Measurements from ENCODE around the gene OR4N2.
A peak's percentile ranks its signal among the peaks of the same experiment; 100 is the strongest.
"Not testable (repeated sequence)": the region's sequence is repeated elsewhere in the genome, so short reads cannot be mapped to it uniquely, and the experiment has no call there.

The OR4N2 gene, protein sequence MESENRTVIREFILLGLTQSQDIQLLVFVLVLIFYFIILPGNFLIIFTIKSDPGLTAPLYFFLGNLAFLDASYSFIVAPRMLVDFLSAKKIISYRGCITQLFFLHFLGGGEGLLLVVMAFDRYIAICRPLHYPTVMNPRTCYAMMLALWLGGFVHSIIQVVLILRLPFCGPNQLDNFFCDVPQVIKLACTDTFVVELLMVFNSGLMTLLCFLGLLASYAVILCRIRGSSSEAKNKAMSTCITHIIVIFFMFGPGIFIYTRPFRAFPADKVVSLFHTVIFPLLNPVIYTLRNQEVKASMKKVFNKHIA

DNA sequence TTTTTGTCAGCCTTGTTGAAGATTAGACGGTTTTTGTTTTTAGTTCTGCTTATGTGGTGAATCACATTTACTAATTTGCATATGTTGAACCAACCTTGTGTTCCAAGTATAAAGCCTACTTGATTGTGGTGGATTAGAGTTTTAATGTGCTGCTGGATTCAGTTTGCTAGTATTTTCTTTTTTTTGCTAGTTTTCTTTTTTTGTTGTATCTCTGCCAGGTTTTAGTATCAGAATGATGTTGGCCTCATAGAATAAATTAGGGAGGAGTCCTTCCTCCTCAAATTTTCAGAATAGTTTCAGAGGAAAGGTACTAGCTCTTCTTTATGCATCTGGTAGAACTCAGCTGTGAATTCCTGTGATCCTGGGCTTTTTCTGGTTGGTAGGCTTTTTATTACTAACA, at the start of gene OR4N2:
Gene OR4N2 (plus strand): TSS at position 301 of the 400 bp plus-strand sequence. CDS start 23,679 bp downstream, outside the sequence.
- H3K27me3 Mint-ChIP-seq; DNase-seq (ENCODE audit: low spot score in 2 of 2); H3K9me3 Mint-ChIP-seq; H3K36me3 Mint-ChIP-seq (ENCODE audit: insufficient read depth); H3K27ac Mint-ChIP-seq (ENCODE audit: low read depth); ATAC-seq (replicated peaks; ENCODE audit: extremely low read depth, poor library complexity, severe bottlenecking); H3K4me1 Mint-ChIP-seq; H3K4me3 Mint-ChIP-seq: not testable (repeated sequence)

DNA sequence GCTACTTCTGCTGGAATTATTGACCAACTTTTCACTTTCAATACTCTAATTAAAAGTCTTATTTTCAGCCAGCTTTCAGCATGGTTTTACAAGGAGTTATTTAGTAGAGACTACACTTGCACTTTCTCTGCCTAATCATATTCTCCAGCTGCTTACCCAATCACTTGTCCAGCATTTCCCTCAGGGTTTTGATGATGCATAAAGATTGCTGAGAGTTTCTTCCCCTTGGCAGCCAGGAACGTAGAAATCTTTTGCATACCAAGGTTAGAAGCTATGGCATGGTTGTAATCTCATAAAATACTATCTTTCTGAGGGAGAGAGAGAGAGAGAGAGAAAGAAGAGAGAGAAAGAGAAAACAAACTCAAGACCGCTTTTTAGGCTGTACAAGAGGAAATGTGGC, 49.4 kb upstream of the OR4N2 start:
- ATAC-seq (replicated peaks; ENCODE audit: extremely low read depth, poor library complexity, severe bottlenecking) (no peak), DNase-seq (ENCODE audit: low spot score in 2 of 2) (no peak)
- Mint-ChIP-seq H3K4me3 (no peak overlapping the region), H3K36me3 (ENCODE audit: insufficient read depth) (peaks cover 2% of the 10 kb centered on the region), H3K27ac (ENCODE audit: low read depth) (no peak overlapping the region), H3K4me1 (no peaks in the 10 kb centered on the region), H3K27me3 (no peaks in the 10 kb centered on the region), H3K9me3 (peaks cover 6% of the 10 kb centered on the region)

DNA sequence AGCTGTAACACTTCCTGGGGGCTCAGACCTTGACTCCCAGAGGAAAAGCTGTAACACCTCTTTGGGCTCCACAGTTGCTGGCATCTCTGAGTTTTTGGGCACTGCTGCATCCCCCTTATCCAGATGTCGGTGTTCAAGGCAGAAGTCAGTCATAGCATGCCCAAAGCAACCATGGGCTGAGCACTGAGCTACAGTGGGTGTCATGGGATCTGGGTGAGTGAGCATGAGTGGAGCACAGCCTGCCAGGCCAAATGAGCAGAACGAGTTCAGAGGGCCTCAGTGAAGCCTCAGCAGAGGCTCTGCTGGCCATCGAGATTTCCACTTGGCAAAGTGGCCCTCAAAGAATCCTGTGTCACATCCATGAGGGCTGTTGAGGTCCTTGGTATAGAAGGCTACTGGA, 32.1 kb upstream of the OR4N2 start:
- H3K27ac Mint-ChIP-seq (ENCODE audit: low read depth); DNase-seq (ENCODE audit: low spot score in 2 of 2); H3K36me3 Mint-ChIP-seq (ENCODE audit: insufficient read depth); H3K4me1 Mint-ChIP-seq; H3K27me3 Mint-ChIP-seq; H3K4me3 Mint-ChIP-seq; ATAC-seq (replicated peaks; ENCODE audit: extremely low read depth, poor library complexity, severe bottlenecking): not testable (repeated sequence)
- H3K9me3 Mint-ChIP-seq: peaks cover 26% of the 10 kb centered on the region

DNA sequence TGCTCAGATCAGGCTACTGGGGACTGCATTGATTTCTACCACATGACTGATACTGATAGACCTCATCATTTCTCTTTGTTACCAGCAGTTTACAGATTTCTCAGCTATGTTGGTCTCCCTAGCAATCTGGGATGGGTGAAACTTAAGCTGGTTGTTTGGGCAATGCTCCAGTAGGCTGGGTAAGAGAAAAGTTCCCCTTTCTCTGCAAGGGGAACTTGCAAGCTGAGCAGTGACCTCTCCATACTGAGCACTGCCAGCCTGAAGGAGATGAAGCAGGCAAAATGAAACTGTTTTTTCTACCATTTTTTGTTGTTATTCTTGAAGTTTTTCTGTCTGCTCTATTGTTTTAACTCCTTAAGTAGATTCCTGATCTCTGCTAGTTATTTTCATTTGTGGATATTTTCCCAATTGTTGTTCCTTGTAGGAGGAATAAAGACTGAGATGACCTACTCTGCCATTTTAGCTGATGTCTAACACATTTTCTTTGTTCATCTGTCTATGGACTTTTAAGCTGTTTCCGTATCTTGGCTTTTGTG, 31.6 kb upstream of the OR4N2 start:
- peak; percentile 12 for ATAC-seq (replicated peaks; ENCODE audit: extremely low read depth, poor library complexity, severe bottlenecking)

DNA sequence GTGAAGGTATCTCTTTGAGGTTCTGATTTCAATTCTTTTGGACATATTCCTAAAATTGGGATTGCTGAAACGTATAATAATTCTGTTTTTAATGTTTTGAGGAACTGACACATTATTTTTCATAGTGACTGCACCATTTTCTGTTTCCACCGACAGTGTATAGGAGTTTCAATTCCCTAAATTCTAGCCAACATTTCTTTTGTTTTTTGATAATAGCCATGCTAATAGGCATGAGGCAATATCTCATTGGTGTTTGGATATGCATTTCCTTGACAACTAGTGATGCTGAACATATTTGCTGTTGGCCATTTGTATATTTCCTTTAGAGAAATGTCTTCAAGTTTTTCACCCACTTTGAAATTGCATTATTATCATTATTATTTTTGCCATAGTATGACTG, 31.1 kb upstream of the OR4N2 start:
- H3K27ac Mint-ChIP-seq (ENCODE audit: low read depth); DNase-seq (ENCODE audit: low spot score in 2 of 2); H3K27me3 Mint-ChIP-seq; H3K4me1 Mint-ChIP-seq; H3K36me3 Mint-ChIP-seq (ENCODE audit: insufficient read depth); H3K4me3 Mint-ChIP-seq; ATAC-seq (replicated peaks; ENCODE audit: extremely low read depth, poor library complexity, severe bottlenecking): not testable (repeated sequence)
- H3K9me3 Mint-ChIP-seq: peaks cover 26% of the 10 kb centered on the region

More for the DNA sequence above, 31.6 kb upstream of the OR4N2 start:
- Mint-ChIP-seq H3K4me1 (no peaks in the 10 kb centered on the region), H3K27me3 (no peaks in the 10 kb centered on the region), H3K27ac (ENCODE audit: low read depth) (no peak overlapping the region), H3K4me3 (no peak overlapping the region), H3K9me3 (peaks cover 26% of the 10 kb centered on the region), H3K36me3 (ENCODE audit: insufficient read depth) (peaks cover 1% of the 10 kb centered on the region)
- DNase-seq (ENCODE audit: low spot score in 2 of 2): no peak

DNA sequence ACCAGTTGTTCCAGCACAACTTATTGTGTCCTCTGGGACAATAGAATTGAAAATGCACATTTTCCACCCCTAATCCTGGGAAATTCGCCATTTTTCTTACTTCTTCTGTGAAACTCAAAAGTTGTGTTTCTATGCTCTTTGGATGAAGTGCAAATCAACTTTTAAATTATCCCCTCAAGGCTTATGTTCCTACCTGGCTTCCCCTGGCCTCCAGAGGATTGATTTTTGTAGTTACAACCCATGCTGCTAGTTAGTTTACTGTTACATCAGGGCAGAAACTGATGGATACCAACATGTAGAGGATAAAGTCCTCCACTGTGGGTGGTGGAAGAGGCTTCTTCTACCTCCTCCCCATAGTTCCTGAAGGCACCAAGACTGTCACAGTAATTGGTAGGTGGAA, 30.4 kb upstream of the OR4N2 start, which contains the start of gene OR4M1:
Gene OR4M1 (plus strand): TSS at position 301 of the 400 bp plus-strand sequence. CDS start 6,819 bp downstream, outside the sequence.
- not testable (repeated sequence) for H3K36me3 Mint-ChIP-seq (ENCODE audit: insufficient read depth); H3K4me1 Mint-ChIP-seq; H3K27me3 Mint-ChIP-seq; ATAC-seq (replicated peaks; ENCODE audit: extremely low read depth, poor library complexity, severe bottlenecking); DNase-seq (ENCODE audit: low spot score in 2 of 2); H3K4me3 Mint-ChIP-seq; H3K27ac Mint-ChIP-seq (ENCODE audit: low read depth)
- peaks cover 26% of the 10 kb centered on the region for H3K9me3 Mint-ChIP-seq

DNA sequence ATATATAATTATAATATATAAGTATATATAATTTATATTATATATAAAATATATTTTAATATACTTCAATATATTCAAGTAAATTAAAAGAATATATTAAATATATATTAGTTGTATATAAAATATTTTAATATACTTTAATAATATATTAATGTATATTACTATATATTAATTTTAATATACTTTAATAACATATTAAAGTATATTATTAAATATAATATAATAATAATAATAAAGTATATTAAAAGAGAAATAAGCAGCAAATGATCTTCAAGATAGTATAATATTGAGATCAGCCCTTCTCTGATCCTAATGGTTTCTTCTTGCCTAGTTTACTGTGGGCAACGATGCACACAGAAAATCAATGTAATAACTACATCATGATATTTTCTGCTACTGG, 28.0 kb upstream of the OR4N2 start:
- Mint-ChIP-seq H3K27me3 (no peaks in the 10 kb centered on the region), H3K4me3 (no peak overlapping the region), H3K36me3 (ENCODE audit: insufficient read depth) (peaks cover 1% of the 10 kb centered on the region), H3K9me3 (peaks cover 29% of the 10 kb centered on the region), H3K4me1 (no peaks in the 10 kb centered on the region), H3K27ac (ENCODE audit: low read depth) (no peak overlapping the region)
- ATAC-seq (replicated peaks; ENCODE audit: extremely low read depth, poor library complexity, severe bottlenecking) (no peak), DNase-seq (ENCODE audit: low spot score in 2 of 2) (no peak)

DNA sequence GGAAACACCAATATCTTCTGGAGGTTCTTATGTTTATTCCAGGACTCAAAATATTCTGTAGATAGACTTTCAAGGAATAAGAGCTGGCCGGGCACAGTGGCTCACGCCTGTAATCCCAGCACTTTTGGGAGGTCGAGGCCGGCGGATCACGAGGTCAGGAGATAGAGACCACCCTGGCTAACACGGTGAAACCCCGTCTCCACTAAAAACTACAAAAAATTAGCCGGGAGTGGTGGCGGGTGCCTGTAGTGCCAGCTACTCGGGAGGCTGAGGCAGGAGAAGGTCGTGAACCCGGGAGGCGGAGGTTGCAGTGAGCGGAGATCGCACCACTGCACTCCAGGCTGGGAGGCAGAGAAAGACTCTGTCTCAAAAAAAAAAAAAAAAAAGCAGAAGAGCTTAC, 17.7 kb upstream of the OR4N2 start:
- DNase-seq (ENCODE audit: low spot score in 2 of 2); H3K9me3 Mint-ChIP-seq; H3K36me3 Mint-ChIP-seq (ENCODE audit: insufficient read depth); H3K27me3 Mint-ChIP-seq; H3K4me3 Mint-ChIP-seq; ATAC-seq (replicated peaks; ENCODE audit: extremely low read depth, poor library complexity, severe bottlenecking); H3K4me1 Mint-ChIP-seq; H3K27ac Mint-ChIP-seq (ENCODE audit: low read depth): not testable (repeated sequence)

DNA sequence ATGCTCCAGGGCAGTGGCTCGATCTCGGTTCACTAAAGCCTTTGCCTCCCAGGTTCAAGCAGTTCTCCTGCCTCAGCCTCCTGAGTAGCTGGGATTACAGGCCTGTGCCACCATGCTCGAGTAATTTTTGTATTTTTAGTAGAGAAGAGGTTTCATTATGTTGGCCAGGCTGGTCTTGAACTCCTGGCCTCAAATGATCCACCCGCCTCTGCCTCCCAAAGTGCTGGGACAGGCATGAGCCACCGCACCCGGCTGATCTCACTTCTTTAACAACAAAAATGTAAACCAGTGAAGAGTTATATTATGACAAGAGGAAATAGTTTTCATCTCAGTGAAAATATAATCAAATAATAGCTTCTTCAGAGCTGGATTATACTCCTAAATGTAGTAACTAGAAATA, 16.3 kb upstream of the OR4N2 start:
- not testable (repeated sequence) for H3K9me3 Mint-ChIP-seq; H3K27me3 Mint-ChIP-seq; H3K36me3 Mint-ChIP-seq (ENCODE audit: insufficient read depth); ATAC-seq (replicated peaks; ENCODE audit: extremely low read depth, poor library complexity, severe bottlenecking); H3K4me3 Mint-ChIP-seq; DNase-seq (ENCODE audit: low spot score in 2 of 2); H3K27ac Mint-ChIP-seq (ENCODE audit: low read depth); H3K4me1 Mint-ChIP-seq

DNA sequence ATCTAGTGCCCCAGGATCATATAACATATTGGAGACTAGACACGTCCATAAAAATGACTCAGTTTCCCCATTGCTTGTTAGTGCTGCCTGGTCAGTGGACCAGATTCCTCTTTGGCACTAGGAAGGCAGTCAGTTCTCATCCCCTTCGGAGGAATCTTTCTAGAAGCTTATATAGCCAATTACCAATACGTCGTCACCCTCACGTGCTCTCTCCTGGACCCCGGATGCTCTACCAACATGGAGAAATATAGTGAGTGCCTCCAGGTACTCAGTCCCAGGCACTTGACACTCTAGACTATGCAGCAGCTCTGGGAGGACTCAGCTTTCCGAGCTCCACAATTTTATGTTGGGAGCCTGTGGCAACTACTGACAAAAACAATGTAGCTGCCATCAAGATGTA, 15.4 kb upstream of the OR4N2 start:
- H3K36me3 Mint-ChIP-seq (ENCODE audit: insufficient read depth): not testable (repeated sequence)

DNA sequence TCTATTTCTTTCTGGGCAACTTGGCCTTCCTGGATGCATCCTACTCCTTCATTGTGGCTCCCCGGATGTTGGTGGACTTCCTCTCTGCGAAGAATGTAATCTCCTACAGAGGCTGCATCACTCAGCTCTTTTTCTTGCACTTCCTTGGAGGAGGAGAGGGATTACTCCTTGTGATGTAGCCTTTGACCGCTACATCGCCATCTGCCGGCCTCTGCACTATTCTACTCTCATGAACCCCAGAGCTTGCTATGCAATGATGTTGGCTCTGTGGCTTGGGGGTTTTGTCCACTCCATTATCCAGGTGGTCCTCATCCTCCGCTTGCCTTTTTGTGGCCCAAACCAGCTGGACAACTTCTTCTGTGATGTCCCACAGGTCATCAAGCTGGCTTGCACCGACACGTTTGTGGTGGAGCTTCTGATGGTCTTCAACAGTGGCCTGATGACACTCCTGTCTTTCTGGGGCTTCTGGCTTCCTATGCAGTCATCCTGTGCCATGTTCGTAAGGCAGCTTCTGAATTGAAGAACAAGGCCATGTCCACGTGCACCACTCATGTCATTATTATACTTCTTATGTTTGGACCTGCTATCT, 7.0 kb upstream of the OR4N2 start:
- not testable (repeated sequence) for H3K27ac Mint-ChIP-seq (ENCODE audit: low read depth); H3K36me3 Mint-ChIP-seq (ENCODE audit: insufficient read depth); H3K4me1 Mint-ChIP-seq; H3K27me3 Mint-ChIP-seq; H3K9me3 Mint-ChIP-seq; ATAC-seq (replicated peaks; ENCODE audit: extremely low read depth, poor library complexity, severe bottlenecking); DNase-seq (ENCODE audit: low spot score in 2 of 2); H3K4me3 Mint-ChIP-seq

More for the DNA sequence above, 15.4 kb upstream of the OR4N2 start:
- not testable (repeated sequence) for H3K27ac Mint-ChIP-seq (ENCODE audit: low read depth); DNase-seq (ENCODE audit: low spot score in 2 of 2); H3K27me3 Mint-ChIP-seq; H3K4me3 Mint-ChIP-seq; H3K4me1 Mint-ChIP-seq; H3K9me3 Mint-ChIP-seq; ATAC-seq (replicated peaks; ENCODE audit: extremely low read depth, poor library complexity, severe bottlenecking)

DNA sequence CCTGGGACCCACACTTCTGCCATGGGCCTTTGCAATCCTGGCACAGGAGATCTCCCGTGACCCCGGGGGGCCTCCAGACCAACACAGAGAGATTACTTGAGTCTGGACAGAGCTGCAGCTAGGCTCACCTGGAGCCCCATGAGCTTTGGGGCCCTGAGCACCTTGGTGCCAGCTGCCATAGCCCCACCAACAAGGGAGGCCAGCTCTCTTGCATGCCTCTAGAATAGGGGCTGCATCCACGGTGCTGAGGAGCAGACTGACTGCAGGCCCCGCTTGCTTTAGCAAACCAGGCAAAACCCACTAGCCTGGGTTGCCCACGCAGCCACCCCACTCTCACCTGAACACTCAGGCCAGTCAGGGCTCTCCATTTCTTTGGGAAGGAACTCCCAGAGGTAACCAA, 3.7 kb upstream of the OR4N2 start:
- Mint-ChIP-seq H3K27ac (ENCODE audit: low read depth) (no peak overlapping the region), H3K27me3 (no peaks in the 10 kb centered on the region), H3K4me1 (no peaks in the 10 kb centered on the region), H3K4me3 (no peak overlapping the region), H3K9me3 (no peaks in the 10 kb centered on the region), H3K36me3 (ENCODE audit: insufficient read depth) (peaks cover 1% of the 10 kb centered on the region)
- DNase-seq (ENCODE audit: low spot score in 2 of 2) (no peak), ATAC-seq (replicated peaks; ENCODE audit: extremely low read depth, poor library complexity, severe bottlenecking) (no peak)

All from central memory CD8-positive, alpha-beta T cell (primary cell).